T-helper 17 cell (primary cell): ENCODE results near the gene ACTL8. TPM values are rescaled to one million over a fixed set of nuclear protein-coding genes. Genes with fewer than 3 reads are reported as not detected.

Experiments
- ATAC-seq: fragments of 150-1000 bp; cut with Tn5 transposase; 2 replicates; pipeline ENCODE4 v1.10.0; 2021; ENCODE audit warnings: mild to moderate bottlenecking, moderate library complexity
- DNase-seq, 3 donors: peaks; one replicate each; pipeline versions ENCODE4 v3.0.0 to v3.0.0-alpha.2; 2020 to 2021
- H3K9me3 ChIP-seq: one replicate; pipeline ENCODE4 v1.7.0; 2013; ENCODE audit warnings: low read length, mild to moderate bottlenecking; ENCODE audit not compliant: control insufficient read depth, poor library complexity, severe bottlenecking
- H3K27ac Mint-ChIP-seq: one replicate; pipeline ENCODE4 v1.8.0; 2022; ENCODE audit warnings: mild to moderate bottlenecking, moderate library complexity, mixed read lengths
- H3K27me3 Mint-ChIP-seq: one replicate; pipeline ENCODE4 v1.8.0; 2022; ENCODE audit warnings: mixed read lengths
- H3K36me3 Mint-ChIP-seq: one replicate; pipeline ENCODE4 v1.8.0; 2022; ENCODE audit warnings: low read depth, mixed read lengths
- H3K4me1 Mint-ChIP-seq: one replicate; pipeline ENCODE4 v1.8.0; 2022; ENCODE audit warnings: mild to moderate bottlenecking, mixed read lengths
- H3K4me3 Mint-ChIP-seq: one replicate; pipeline ENCODE4 v1.8.0; 2022; ENCODE audit warnings: mild to moderate bottlenecking, moderate library complexity, mixed read lengths
- total RNA-seq, 4 donors: library from RNA in 2 of 4; stranded (reverse) in 2 of 4; gene quantifications; one replicate each; pipeline ENCODE4 v1.2.3 and lab custom pipeline; 2022 to 2026

The ACTL8 gene, protein sequence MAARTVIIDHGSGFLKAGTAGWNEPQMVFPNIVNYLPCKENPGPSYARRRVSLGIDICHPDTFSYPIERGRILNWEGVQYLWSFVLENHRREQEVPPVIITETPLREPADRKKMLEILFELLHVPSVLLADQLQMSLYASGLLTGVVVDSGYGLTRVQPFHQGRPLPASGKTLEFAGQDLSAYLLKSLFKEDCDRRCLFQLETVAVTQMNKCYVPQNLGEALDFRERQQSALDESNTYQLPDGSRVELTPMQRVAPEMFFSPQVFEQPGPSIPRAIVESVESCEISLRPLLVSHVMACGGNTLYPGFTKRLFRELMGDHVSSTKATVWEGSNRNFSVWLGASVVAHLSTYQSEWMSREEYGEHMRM
- total RNA-seq (not detected), total RNA-seq (lab: John Stamatoyannopoulos, UW) (0 reads per million in 2 donors)

DNA sequence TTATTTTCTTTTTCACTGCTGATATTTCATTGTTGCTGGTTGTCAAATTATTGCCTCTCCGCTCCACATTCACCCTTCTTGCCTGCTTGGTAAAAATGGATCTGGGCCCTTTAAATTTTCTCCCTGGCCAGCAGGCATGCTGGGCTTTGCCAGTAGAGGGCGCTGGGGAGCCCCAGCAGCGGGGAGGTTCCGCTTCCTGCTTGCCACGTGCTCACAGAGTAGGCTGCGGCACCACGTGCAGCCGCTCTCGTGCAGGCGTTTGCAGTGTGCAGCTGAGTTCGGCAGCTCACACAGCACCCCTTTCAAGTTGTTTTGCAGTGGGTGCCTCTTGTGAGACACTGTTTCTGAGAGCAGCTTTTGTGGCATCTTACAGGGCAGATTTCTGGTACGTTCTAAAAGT lies at the start of gene ACTL8:
ACTL8 (plus strand) TSS at position 214 of the 400 bp plus-strand sequence. CDS start 67,676 bp downstream, outside the sequence.
- DNase-seq (no peak), ATAC-seq (no peak)
- H3K27ac Mint-ChIP-seq = no peak within 1 kb of the TSS
- H3K9me3 ChIP-seq = peaks cover 10% of the 10 kb centered on the region
- H3K36me3 Mint-ChIP-seq = no peaks in the 10 kb centered on the region
- H3K4me1 Mint-ChIP-seq = no peaks in the 10 kb centered on the region
- H3K27me3 Mint-ChIP-seq = no peaks in the 10 kb centered on the region
- H3K4me3 Mint-ChIP-seq = no peak within 1 kb of the TSS

DNA sequence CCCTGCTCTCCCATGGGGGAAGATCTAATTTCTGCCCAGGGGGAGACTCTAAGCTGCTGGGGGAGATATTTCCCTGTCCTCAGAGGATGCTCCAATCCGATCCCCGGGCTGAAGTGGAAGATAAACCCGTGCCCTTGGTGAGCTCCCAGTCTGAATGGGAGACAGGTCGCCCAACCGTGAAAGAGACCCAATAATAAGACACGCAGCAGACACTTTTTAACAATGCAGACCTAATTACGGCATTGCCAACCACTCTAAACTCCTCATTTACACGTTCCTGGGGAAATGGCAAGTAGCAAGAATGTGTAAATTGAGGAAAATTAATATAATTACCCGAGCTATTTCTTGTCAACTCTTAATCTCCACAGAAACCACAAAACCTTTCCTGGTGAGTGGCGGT lies 48.7 kb upstream of the ACTL8 start:
- Mint-ChIP-seq H3K36me3 (no peaks in the 10 kb centered on the region), H3K27ac (no peak overlapping the region), H3K27me3 (peaks cover 25% of the 10 kb centered on the region), H3K4me3 (no peak overlapping the region), H3K4me1 (no peaks in the 10 kb centered on the region)
- DNase-seq (no peak), ATAC-seq (no peak)
- no peaks in the 10 kb centered on the region for H3K9me3 ChIP-seq

DNA sequence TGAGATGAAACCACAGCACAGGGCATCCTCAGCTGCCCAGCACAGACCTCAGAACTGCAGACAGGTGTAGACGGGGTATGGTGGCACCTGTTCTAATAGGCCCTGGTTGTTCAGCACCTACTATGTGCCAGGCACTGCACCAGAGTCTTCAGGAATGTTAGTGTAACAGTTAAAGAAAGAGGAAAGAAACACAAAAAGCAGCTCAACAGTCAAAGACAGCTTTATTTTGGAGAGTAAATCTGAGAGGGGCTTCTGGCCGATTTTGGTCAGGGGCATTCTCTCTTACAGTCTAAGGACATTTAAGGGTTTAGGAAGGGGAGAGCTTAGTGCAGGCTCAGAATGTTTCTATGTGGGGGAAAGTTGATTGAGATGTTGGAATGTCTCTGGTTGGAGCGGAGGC lies 45.2 kb upstream of the ACTL8 start:
- peaks cover 25% of the 10 kb centered on the region for H3K27me3 Mint-ChIP-seq
- ATAC-seq (no peak), DNase-seq (no peak)
- no peak overlapping the region for H3K27ac Mint-ChIP-seq
- H3K4me1 Mint-ChIP-seq = no peaks in the 10 kb centered on the region
- no peaks in the 10 kb centered on the region for H3K9me3 ChIP-seq
- no peak overlapping the region for H3K4me3 Mint-ChIP-seq
- no peaks in the 10 kb centered on the region for H3K36me3 Mint-ChIP-seq

DNA sequence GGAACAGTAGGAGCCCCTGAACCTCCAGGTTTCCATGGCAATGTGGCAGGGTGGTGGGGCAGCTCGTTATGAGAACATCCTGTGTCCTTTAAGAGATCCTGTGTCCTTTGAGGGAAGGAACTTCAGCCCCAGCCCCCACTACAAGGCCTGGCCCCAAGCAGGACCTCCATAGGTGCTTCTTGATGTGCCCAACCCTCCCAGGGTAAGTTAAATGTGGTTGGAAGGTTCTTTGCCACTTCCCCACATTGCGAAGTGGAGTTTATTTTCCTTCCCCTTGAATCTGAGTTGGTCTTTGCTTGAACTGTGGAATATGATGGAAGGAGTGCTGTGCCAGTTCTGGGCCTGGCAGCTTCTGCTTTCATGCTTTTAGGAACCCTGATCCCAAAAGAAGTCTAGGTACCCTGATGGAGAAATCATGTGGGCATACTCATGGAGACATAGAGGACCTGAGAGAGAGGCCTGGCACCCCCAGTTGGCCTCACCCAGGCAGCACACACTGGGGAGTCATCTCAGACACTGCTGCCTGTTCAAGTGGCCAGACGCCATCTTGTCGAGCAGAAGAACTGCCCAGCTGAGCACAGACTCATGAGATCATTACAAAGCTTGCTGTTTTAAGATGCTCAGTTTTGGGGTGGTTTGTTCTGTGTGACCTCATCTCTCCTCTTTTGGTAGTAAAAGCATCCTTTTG lies 44.1 kb upstream of the ACTL8 start:
- Mint-ChIP-seq H3K27ac (no peak overlapping the region), H3K4me3 (no peak overlapping the region), H3K27me3 (peaks cover 33% of the 10 kb centered on the region), H3K4me1 (peaks cover 3% of the 10 kb centered on the region), H3K36me3 (no peaks in the 10 kb centered on the region)
- ATAC-seq = no peak
- no peak for DNase-seq
- H3K9me3 ChIP-seq = no peaks in the 10 kb centered on the region

DNA sequence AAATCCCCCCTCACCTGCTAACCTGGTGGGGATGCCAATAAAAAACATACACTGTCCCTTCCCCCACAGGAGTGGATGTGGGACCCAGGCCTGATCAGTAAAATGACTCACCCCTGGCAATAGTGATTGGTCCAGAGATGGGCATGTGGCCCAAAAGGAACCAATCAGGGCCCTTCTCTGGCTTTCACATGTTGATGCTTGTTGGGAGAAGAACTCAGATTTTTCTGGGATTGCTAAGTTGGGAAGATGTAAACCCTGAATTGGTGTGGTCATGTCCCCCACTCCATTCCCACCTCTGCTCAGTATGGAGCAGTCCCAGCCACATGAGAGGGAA lies 43.6 kb upstream of the ACTL8 start:
- H3K27me3 Mint-ChIP-seq = peaks cover 34% of the 10 kb centered on the region
- H3K9me3 ChIP-seq = no peaks in the 10 kb centered on the region
- H3K4me1 Mint-ChIP-seq = peaks cover 3% of the 10 kb centered on the region
- DNase-seq (no peak), ATAC-seq (no peak)
- H3K27ac Mint-ChIP-seq = no peak overlapping the region
- no peak overlapping the region for H3K4me3 Mint-ChIP-seq
- H3K36me3 Mint-ChIP-seq = no peaks in the 10 kb centered on the region

DNA sequence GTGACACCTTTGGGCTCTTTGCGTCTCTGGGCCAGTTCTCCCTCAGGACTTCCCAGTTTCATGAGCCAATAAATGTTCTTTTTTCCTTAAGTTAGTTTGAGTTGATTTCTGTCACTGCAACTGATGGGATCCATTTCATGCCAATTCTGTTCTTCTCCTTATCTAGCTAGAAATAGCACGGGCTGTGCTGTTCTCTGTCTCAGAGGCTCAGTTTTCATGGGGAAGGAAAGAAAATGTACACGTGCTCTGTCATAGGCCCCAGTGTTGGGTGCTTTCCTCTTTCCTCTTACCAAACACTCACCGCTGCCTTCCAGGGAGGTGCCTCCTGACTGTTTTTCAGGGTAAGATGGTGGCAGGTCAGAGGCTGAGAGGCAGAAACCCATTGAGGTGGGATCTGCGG lies 43.2 kb upstream of the ACTL8 start:
- Mint-ChIP-seq H3K27me3 (peaks cover 35% of the 10 kb centered on the region), H3K4me3 (no peak overlapping the region), H3K27ac (no peak overlapping the region), H3K4me1 (peaks cover 3% of the 10 kb centered on the region), H3K36me3 (no peaks in the 10 kb centered on the region)
- ATAC-seq (no peak), DNase-seq (no peak)
- no peaks in the 10 kb centered on the region for H3K9me3 ChIP-seq

DNA sequence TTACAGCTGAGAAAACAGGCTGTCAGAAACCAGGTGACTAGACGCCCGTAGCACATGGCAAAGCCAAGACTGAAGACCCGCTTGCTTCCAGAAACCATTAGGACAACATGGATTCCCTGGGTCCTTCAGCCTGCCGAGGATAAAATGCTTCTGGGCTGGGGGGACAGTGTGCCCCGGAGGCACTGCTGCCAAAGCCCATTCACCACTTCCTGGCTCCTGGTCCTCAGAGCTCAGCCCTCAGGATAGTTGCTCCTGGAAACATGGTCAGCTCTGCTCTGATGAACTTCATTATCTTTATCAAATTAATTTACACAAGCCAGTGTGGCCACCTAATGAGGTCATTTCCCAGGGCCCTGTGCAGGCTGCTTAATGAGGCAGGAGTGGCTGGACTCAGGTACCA lies 41.1 kb upstream of the ACTL8 start:
- Mint-ChIP-seq H3K27ac (no peak overlapping the region), H3K4me1 (peaks cover 5% of the 10 kb centered on the region), H3K36me3 (no peaks in the 10 kb centered on the region), H3K27me3 (peaks cover 38% of the 10 kb centered on the region), H3K4me3 (no peak overlapping the region)
- DNase-seq = no peak
- ATAC-seq = no peak
- no peaks in the 10 kb centered on the region for H3K9me3 ChIP-seq

DNA sequence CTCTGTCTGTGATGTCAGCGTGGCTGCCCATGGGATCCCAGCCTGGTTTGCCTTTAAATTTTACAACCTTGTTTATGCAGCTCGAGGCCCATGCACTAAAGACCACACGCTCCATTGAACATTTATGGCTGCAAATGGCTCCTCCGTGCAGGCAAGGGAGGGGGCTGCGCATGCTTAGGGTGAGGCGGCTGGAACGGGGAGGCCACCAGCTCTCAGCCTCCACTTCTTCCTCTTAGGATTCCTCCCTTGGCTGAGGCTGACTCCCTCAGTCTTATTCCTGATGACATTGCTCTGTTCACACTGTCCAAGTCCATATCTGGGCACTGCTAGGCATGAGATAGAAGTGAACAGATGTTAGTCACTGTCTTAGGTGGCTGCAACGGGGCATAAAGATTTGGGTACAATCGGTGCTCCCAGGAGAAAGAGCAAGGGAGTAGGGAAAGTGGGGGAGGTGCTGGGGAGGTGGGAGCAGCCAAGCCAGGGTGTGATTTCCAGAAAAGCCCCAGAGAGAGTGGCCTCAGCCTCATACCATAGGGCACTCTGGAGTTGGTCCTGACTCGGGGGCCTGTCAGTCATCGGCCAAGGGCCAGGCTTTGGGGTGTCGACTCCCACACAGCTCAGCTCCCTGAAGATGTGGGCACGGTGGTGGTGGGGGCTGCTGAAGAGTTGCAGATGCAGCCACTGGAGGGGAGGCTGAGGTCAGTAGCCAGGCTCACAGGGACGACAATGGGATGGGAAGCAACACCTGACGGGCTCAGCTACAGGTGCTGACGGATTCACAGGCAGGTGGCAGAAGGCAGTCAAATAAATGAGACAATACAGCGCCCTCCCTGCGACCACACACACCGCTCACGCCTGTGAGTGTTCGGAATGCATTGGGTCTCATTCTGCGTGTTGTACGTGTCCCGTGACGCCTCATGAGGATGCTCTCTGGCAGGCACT lies 37.3 kb upstream of the ACTL8 start:
- ATAC-seq (no peak), DNase-seq (no peak)
- Mint-ChIP-seq H3K27me3 (peaks cover 38% of the 10 kb centered on the region), H3K4me1 (peaks cover 5% of the 10 kb centered on the region), H3K36me3 (no peaks in the 10 kb centered on the region), H3K4me3 (no peak overlapping the region), H3K27ac (no peak overlapping the region)
- no peaks in the 10 kb centered on the region for H3K9me3 ChIP-seq

DNA sequence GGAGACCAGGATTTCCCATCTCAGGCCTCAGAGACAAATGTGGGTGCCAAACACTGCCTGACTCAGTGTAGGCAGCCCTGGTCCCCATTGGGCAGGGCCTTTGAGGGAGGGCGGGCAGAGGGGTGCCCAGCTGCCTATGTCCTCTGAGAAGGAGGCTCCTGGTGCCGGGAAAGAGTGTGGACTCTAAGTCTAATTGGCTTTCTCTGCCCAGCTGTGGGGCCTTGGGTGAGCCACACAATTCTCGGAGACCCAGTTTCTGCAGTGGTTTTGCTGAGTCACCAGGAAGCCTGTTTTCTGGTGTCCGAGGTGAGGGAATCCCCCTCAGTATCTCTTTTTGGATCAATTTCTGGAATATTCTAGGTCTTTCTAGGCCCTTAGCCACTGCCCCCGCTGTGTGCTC lies 35.3 kb upstream of the ACTL8 start:
- no peak for ATAC-seq
- no peaks in the 10 kb centered on the region for H3K9me3 ChIP-seq

DNA sequence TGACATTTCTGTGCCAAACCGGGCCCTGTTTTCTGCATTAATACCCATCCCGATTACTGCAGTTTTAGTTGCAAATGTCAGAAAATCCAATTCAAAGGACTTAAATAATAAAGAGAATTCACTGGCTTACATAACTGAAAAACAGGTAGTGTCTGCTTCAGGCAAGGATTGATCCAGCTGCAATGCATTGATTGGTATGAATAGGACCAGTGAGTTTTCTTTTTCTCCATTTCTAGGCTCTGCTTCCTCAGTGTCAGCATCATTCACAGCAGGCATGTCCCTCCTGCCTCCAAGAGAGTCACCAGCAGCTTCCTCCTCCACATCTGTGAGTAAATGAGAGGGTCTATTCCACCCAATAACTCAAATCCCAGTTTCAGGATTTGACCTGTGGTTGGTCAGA lies 33.7 kb upstream of the ACTL8 start:
- Mint-ChIP-seq H3K27me3 (peaks cover 44% of the 10 kb centered on the region), H3K36me3 (no peaks in the 10 kb centered on the region), H3K4me1 (peaks cover 2% of the 10 kb centered on the region), H3K4me3 (no peak overlapping the region), H3K27ac (no peak overlapping the region)
- ATAC-seq (no peak), DNase-seq (no peak)
- no peaks in the 10 kb centered on the region for H3K9me3 ChIP-seq

More for the DNA sequence above, 35.3 kb upstream of the ACTL8 start:
- Mint-ChIP-seq H3K36me3 (no peaks in the 10 kb centered on the region), H3K4me3 (no peak overlapping the region), H3K27me3 (peaks cover 45% of the 10 kb centered on the region), H3K27ac (no peak overlapping the region), H3K4me1 (peaks cover 5% of the 10 kb centered on the region)
- no peak for DNase-seq

DNA sequence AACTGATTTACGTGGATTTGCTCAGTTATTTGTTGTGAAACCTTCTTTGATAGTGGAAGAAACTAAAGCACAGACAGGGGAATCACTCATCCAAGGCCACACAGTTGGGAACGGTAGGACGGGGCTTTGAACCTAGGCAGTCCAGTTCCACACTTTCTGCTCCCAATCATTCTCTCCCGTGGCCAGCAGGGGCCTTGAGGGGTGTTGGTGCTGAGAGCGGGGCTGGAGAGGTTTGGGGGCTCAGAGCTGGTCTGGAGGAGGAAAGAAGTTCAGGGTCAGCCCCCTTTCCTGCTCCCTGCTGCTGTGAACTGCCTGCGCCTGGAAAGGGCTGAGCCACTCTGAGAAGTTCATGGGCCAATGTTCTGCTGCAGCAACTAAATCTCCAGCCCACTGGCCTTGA lies 31.4 kb upstream of the ACTL8 start:
- Mint-ChIP-seq H3K4me3 (no peak overlapping the region), H3K27ac (no peak overlapping the region), H3K27me3 (peaks cover 28% of the 10 kb centered on the region), H3K36me3 (no peaks in the 10 kb centered on the region), H3K4me1 (no peaks in the 10 kb centered on the region)
- no peak for DNase-seq
- no peak for ATAC-seq
- H3K9me3 ChIP-seq = no peaks in the 10 kb centered on the region

DNA sequence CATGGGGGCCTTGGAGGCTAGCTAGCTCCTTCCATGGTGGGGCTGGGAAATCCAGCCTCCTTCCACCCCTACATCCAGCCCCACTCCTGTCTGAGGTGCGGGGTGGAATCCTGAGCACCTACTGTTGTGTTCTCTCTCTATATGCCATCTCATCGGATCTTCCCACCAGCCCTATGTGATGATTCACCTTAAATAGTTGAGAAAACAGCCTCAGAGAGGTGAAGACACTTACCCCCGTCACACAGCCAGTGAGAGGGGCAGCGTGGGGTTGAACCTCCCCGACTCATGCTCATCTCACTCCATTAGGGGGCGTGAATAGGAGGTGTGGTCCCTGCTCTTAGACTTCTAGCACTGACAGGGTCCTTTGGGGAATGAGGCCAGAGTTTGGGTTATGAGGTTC lies 31.0 kb upstream of the ACTL8 start:
- Mint-ChIP-seq H3K4me1 (no peaks in the 10 kb centered on the region), H3K36me3 (no peaks in the 10 kb centered on the region), H3K27me3 (peaks cover 27% of the 10 kb centered on the region), H3K4me3 (no peak overlapping the region), H3K27ac (no peak overlapping the region)
- DNase-seq = no peak
- no peak for ATAC-seq
- no peaks in the 10 kb centered on the region for H3K9me3 ChIP-seq

DNA sequence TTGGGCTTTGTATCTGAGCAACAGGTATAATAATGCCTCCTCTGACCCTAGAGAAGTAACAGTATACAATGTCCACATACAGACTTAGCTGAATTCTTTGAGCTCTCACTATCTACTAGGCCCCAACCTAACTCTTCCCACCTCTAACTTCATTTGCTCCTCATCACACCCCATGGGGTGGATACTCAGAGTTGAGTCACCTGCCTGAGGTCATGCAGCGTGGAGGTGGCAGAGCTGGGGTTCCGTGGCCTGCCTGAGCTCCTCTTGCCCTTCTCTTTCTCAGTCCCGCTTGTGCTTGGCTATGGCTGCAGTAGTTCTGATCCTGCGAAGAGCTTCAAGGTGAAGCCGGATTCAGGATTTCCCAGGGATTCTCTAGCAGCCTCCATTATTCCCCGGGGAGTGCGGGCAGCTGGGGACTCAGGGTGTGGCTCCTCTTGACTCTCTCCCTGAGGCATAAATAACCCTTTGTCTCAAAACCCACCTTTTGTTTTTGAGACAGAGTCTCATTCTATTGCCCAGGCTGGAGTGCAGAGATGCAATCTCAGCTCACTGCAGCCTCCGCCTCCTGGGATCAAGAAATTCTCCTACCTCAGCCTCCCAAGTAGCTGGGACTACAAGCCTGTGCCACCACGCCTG lies 29.9 kb upstream of the ACTL8 start:
- DNase-seq (no peak), ATAC-seq (no peak)
- Mint-ChIP-seq H3K27me3 (peaks cover 24% of the 10 kb centered on the region), H3K4me1 (no peaks in the 10 kb centered on the region), H3K27ac (no peak overlapping the region), H3K4me3 (no peak overlapping the region), H3K36me3 (no peaks in the 10 kb centered on the region)
- no peaks in the 10 kb centered on the region for H3K9me3 ChIP-seq
